ENCODE measurements around the gene FLT1.

- no peak for TF ChIP-seq CTCF (IDR thresholded peaks at IDR 0.05; ENCODE audit: low read length)
- TF ChIP-seq EZH2 (IDR thresholded peaks at IDR 0.05; ENCODE audit: borderline replicate concordance, low read length): no peak
Observed at GRCh38 chr13:28358708-28359107, 136.2 kb downstream of the FLT1 start.

Measured in OCI-LY1 (cell line).